G401.6 (cell line): Measurements from ENCODE around the gene ADGRG6.
"Not testable (repeated sequence)": the region's sequence is repeated elsewhere in the genome, so short reads cannot be mapped to it uniquely, and the experiment has no call there.

Experiments
- FAIRE-seq: peaks from 2 replicates; lab custom pipeline; 2012; peaks lifted over from hg19 to GRCh38; lab: Jason Lieb, UNC

ADGRG6 gene

GRCh38 chr6:142412241-142412640 is 110.4 kb downstream of the ADGRG6 start:
- no peak for FAIRE-seq

GRCh38 chr6:142412658-142413057 is 110.9 kb downstream of the ADGRG6 start:
- FAIRE-seq, result no peak

GRCh38 chr6:142413111-142413510 is 111.3 kb downstream of the ADGRG6 start:
- FAIRE-seq, result no peak

GRCh38 chr6:142414462-142415250 is 112.8 kb downstream of the ADGRG6 start:
- no peak for FAIRE-seq

- FAIRE-seq, result no peak
Observed at GRCh38 chr6:142416179-142416578, 114.4 kb downstream of the ADGRG6 start.

GRCh38 chr6:142416686-142417085 is 114.9 kb downstream of the ADGRG6 start:
- no peak for FAIRE-seq

- no peak for FAIRE-seq
Observed at GRCh38 chr6:142417331-142417750, 115.5 kb downstream of the ADGRG6 start.

GRCh38 chr6:142419071-142419470 is 117.3 kb downstream of the ADGRG6 start:
- FAIRE-seq, result no peak

GRCh38 chr6:142420802-142421201 is 119.0 kb downstream of the ADGRG6 start:
- no peak for FAIRE-seq

GRCh38 chr6:142421285-142422117 is 119.7 kb downstream of the ADGRG6 start:
- no peak for FAIRE-seq

GRCh38 chr6:142426444-142427132 is 124.8 kb downstream of the ADGRG6 start:
- not testable (repeated sequence) for FAIRE-seq

GRCh38 chr6:142428468-142428867 is 126.7 kb downstream of the ADGRG6 start:
- not testable (repeated sequence) for FAIRE-seq

GRCh38 chr6:142429195-142429594 is 127.4 kb downstream of the ADGRG6 start:
- no peak for FAIRE-seq

- FAIRE-seq, result no peak
Observed at GRCh38 chr6:142433419-142433818, 131.6 kb downstream of the ADGRG6 start.

GRCh38 chr6:142438898-142439297 is 137.1 kb downstream of the ADGRG6 start:
- no peak for FAIRE-seq

GRCh38 chr6:142440600-142441293 is 138.9 kb downstream of the ADGRG6 start:
- FAIRE-seq, result no peak

- no peak for FAIRE-seq
Observed at GRCh38 chr6:142441716-142442115, 139.9 kb downstream of the ADGRG6 start.

GRCh38 chr6:142443102-142443501 is 141.3 kb downstream of the ADGRG6 start:
- FAIRE-seq, result no peak

- no peak for FAIRE-seq
Observed at GRCh38 chr6:142443532-142443931, 141.7 kb downstream of the ADGRG6 start.

- no peak for FAIRE-seq
Observed at GRCh38 chr6:142444376-142444775, 142.6 kb downstream of the ADGRG6 start.

GRCh38 chr6:142444881-142445301 is 143.1 kb downstream of the ADGRG6 start:
- FAIRE-seq, result no peak

- FAIRE-seq, result no peak
Observed at GRCh38 chr6:142446168-142446567, 144.4 kb downstream of the ADGRG6 start.
